ENCODE measurements around the gene THSD7A. TPM values are rescaled to one million over a fixed set of nuclear protein-coding genes. Genes with fewer than 3 reads are reported as not detected.
A peak's percentile ranks its signal among the peaks of the same experiment; 100 is the strongest.

The THSD7A gene
- total RNA-seq, 1 experiment from 2014 or later: not detected

- no TSS peak for BruUV-seq (replicated peaks)
- CTCF ChIA-PET: no interaction called here
- Mint-ChIP-seq H3K36me3 (ENCODE audit: insufficient read depth, unreplicated experiment) (no peaks in the 10 kb centered on the region), H3K4me1 (ENCODE audit: insufficient read depth, unreplicated experiment) (no peaks in the 10 kb centered on the region), H3K27ac (ENCODE audit: low read depth, unreplicated experiment) (no peak overlapping the region), H3K4me3 (ENCODE audit: unreplicated experiment) (no peak overlapping the region), H3K27me3 (ENCODE audit: insufficient read depth, unreplicated experiment) (peaks cover 13% of the 10 kb centered on the region), H3K9me3 (ENCODE audit: unreplicated experiment) (no peaks in the 10 kb centered on the region)
- intact Hi-C loops (cut with micrococcal nuclease): no loop called here
- POLR2A ChIA-PET: no interaction called here
- TF ChIP-seq CTCF (IDR thresholded peaks at IDR 0.05; ENCODE audit: unreplicated experiment): no peak
- no peak for DNase-seq (ENCODE audit: unreplicated experiment)
Observed at GRCh38 chr7:11567571-11567970, 264.4 kb downstream of the THSD7A start.

- intact Hi-C loops (cut with micrococcal nuclease): loop anchor here (1.0 to 10.0 kb wide), 4 partner anchors 71 to 767 kb away; no protein-coding TSS in a partner anchor
- Mint-ChIP-seq H3K36me3 (ENCODE audit: insufficient read depth, unreplicated experiment) (no peaks in the 10 kb centered on the region), H3K9me3 (ENCODE audit: unreplicated experiment) (no peaks in the 10 kb centered on the region), H3K4me3 (ENCODE audit: unreplicated experiment) (no peak overlapping the region), H3K27me3 (ENCODE audit: insufficient read depth, unreplicated experiment) (no peaks in the 10 kb centered on the region), H3K4me1 (ENCODE audit: insufficient read depth, unreplicated experiment) (no peaks in the 10 kb centered on the region), H3K27ac (ENCODE audit: low read depth, unreplicated experiment) (no peak overlapping the region)
- BruUV-seq (replicated peaks): no TSS peak
- peak; percentile 79 for DNase-seq (ENCODE audit: unreplicated experiment)
- TF ChIP-seq CTCF (IDR thresholded peaks at IDR 0.05; ENCODE audit: unreplicated experiment): peak; percentile 40
- ChIA-PET CTCF (interaction anchor here (0.7 to 0.8 kb wide), 2 partner anchors 12 to 239 kb away, joined by 3 read pairs; no protein-coding TSS in a partner anchor), POLR2A (interaction anchor here (0.7 kb wide), 1 partner anchor 1757 kb away, joined by 3 read pairs; no protein-coding TSS in a partner anchor)
Observed at GRCh38 chr7:11557627-11558026, 274.4 kb downstream of the THSD7A start.

DNA sequence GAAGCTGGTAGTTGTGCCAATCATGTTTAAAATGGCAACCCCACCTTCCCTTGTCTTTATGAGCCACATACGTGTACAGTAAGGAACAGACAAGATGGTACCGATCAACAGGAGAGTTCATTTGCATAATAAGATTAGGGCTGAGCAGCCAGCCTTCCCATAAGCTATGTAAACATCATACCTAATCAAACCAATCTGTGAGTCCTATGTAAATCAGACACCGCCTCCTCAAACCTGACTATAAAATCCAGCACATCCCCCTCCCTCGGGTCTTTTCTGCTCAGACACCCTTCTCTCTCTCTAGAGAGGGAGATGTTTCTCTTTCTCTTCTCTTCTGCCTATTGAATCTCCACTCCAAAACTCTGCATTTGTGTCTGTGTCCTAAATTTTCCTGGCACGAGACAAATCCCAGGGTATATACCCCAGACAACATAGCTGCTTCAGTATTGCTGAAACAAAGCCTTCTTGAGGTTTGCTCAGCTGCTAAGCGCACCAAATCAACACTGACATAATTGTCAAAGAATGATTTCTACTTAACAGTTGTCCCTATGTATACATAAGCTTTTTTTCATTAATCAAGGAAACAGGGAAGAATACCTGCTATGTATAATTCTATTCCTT, 279.2 kb downstream of the THSD7A start:
- DNase-seq (ENCODE audit: unreplicated experiment): no peak

DNA sequence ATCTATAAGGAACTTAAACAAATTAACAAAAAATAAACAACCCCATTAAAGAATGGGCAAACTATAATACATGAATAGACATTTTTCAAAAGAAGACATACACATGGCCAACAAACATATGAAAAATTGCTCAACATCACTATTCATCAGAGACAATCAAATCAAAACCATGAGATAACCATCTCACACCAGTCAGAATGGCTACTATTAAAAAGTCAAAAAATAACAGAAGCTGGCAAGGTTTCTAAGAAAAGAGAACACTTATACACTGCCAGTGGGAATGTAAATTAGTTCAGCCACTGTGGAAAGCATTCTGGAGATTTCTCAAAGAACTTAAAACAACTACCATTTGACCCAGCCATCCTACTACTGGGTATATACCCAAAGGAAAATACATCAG, 280.5 kb downstream of the THSD7A start:
- POLR2A ChIA-PET: no interaction called here
- Mint-ChIP-seq H3K4me3 (ENCODE audit: unreplicated experiment) (no peak overlapping the region), H3K36me3 (ENCODE audit: insufficient read depth, unreplicated experiment) (no peaks in the 10 kb centered on the region), H3K9me3 (ENCODE audit: unreplicated experiment) (no peaks in the 10 kb centered on the region), H3K4me1 (ENCODE audit: insufficient read depth, unreplicated experiment) (peaks cover 6% of the 10 kb centered on the region), H3K27me3 (ENCODE audit: insufficient read depth, unreplicated experiment) (no peaks in the 10 kb centered on the region), H3K27ac (ENCODE audit: low read depth, unreplicated experiment) (no peak overlapping the region)
- no peak for DNase-seq (ENCODE audit: unreplicated experiment)
- intact Hi-C loops (cut with micrococcal nuclease): loop anchor here (10.0 kb wide), 1 partner anchor 773 kb away; no protein-coding TSS in a partner anchor
- CTCF ChIA-PET: no interaction called here
- TF ChIP-seq CTCF (IDR thresholded peaks at IDR 0.05; ENCODE audit: unreplicated experiment): no peak
- no TSS peak for BruUV-seq (replicated peaks)

More for the DNA sequence above, 279.2 kb downstream of the THSD7A start:
- H3K27me3 Mint-ChIP-seq (ENCODE audit: insufficient read depth, unreplicated experiment): no peaks in the 10 kb centered on the region
- H3K36me3 Mint-ChIP-seq (ENCODE audit: insufficient read depth, unreplicated experiment): no peaks in the 10 kb centered on the region
- H3K4me1 Mint-ChIP-seq (ENCODE audit: insufficient read depth, unreplicated experiment): peaks cover 4% of the 10 kb centered on the region
- no peaks in the 10 kb centered on the region for H3K9me3 Mint-ChIP-seq (ENCODE audit: unreplicated experiment)
- H3K27ac Mint-ChIP-seq (ENCODE audit: low read depth, unreplicated experiment): no peak overlapping the region
- CTCF ChIA-PET: interaction anchor here (0.7 to 1.0 kb wide), 2 partner anchors 126 to 692 kb away, joined by 3 read pairs; no protein-coding TSS in a partner anchor
- H3K4me3 Mint-ChIP-seq (ENCODE audit: unreplicated experiment): no peak overlapping the region
- POLR2A ChIA-PET: interaction anchor here (0.6 kb wide), 1 partner anchor 219 kb away, joined by 3 read pairs; no protein-coding TSS in a partner anchor
- no TSS peak for BruUV-seq (replicated peaks)
- no peak for TF ChIP-seq CTCF (IDR thresholded peaks at IDR 0.05; ENCODE audit: unreplicated experiment)
- intact Hi-C loops (cut with micrococcal nuclease): loop anchor here (10.0 kb wide), 1 partner anchor 772 kb away; no protein-coding TSS in a partner anchor

Data from MCF 10A (cell line).